Esophagus muscularis mucosa (tissue), 3 donors: ENCODE results near the gene PRKX.
"Not testable (repeated sequence)": the region's sequence is repeated elsewhere in the genome, so short reads cannot be mapped to it uniquely, and the experiment has no call there.

Source experiments
- POLR2A ChIP-seq: fragments of 450-650 bp; IDR thresholded peaks from one replicate; pipeline ENCODE4 v1.6.1; 2017; ENCODE audit warnings: antibody characterized with exemption, moderate library complexity, mild to moderate bottlenecking, low read depth
- TF ChIP-seq, protein P1 (sequence below), 3 experiments: fragments of 200-600 bp in 2 of 3; fragments of 450-650 bp in 1 of 3; sonication (generic) in 2 of 3; IDR thresholded peaks; one replicate each; pipeline ENCODE4 v1.5.1; 2017 to 2019; ENCODE audit warnings: antibody characterized with exemption in 3 of 3, mild to moderate bottlenecking in 2 of 3, moderate library complexity in 1 of 3

DNA sequence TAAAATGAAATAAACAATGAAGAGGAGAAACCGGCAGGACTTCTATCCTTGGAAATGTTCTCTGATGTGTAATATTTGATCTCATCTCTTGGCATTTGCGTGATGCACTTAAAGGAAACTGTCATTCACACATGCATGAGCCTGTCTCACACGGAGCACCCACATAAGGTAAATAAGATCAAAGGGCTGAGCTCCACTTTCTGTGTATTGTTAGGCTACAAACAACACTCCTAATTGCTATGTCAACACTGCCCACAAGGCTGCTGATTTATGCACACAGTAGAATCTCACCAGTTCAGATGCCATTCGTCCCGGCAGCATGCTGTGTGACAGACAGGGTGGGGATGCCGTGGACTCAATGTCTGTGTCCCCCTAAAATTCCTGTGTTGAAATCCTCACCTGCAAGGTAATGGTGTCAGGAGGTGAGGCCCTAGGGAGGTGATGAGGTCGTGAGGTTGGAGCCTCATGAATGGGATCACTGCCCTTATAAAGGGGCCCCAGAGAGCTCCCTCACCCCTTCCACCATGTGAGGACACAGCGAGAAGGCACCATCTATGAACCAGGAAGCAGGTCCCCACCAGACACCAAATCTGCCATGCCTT lies 5.7 kb downstream of the PRKX start:
- TF ChIP-seq, protein P1, sequence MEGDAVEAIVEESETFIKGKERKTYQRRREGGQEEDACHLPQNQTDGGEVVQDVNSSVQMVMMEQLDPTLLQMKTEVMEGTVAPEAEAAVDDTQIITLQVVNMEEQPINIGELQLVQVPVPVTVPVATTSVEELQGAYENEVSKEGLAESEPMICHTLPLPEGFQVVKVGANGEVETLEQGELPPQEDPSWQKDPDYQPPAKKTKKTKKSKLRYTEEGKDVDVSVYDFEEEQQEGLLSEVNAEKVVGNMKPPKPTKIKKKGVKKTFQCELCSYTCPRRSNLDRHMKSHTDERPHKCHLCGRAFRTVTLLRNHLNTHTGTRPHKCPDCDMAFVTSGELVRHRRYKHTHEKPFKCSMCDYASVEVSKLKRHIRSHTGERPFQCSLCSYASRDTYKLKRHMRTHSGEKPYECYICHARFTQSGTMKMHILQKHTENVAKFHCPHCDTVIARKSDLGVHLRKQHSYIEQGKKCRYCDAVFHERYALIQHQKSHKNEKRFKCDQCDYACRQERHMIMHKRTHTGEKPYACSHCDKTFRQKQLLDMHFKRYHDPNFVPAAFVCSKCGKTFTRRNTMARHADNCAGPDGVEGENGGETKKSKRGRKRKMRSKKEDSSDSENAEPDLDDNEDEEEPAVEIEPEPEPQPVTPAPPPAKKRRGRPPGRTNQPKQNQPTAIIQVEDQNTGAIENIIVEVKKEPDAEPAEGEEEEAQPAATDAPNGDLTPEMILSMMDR (IDR thresholded peaks at IDR 0.05) = not testable (repeated sequence)
- not testable (repeated sequence) for TF ChIP-seq POLR2A
